Measurements from ENCODE around the gene ASCC3.

Gene ASCC3

DNA sequence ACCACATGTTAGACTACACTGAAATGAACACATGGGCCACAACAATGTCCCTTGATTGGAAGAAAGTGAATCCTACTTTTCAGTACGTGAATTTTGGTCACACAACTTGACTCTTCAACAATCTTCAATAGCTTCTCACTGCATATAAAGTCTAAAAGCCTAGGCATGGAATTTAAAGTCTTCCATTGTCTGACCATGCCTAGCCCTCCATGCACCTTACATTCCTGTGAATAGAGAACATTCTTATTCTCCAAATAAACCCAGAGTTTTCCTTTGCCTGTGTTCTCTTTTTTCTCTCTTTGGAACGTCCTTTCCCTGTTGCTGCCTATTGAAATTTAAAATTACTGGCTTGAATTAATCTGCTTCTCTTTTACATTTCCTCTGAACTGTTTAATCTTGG, 207.5 kb downstream of the ASCC3 start:
- Histone ChIP-seq H3K27me3 (replicated peaks in 2 of 5; ENCODE audit: control insufficient read depth in 4 of 5, insufficient read depth in 5 of 5, low read length in 4 of 5) (no peaks in the 10 kb centered on the region), H3K4me1 (ENCODE audit: control extremely low read depth in 1 of 4, control insufficient read depth in 4 of 4, insufficient read depth in 4 of 4, low read length in 3 of 4) (no peaks in the 10 kb centered on the region), H3K4me3 (ENCODE audit: control insufficient read depth in 1 of 7, extremely low read depth in 1 of 7, insufficient read depth in 4 of 7, low read depth in 2 of 7, low read length in 6 of 7) (no peak overlapping the region), H3K27ac (ENCODE audit: insufficient read depth in 1 of 2, low read depth in 1 of 2, low read length in 2 of 2, poor library complexity in 1 of 2, severe bottlenecking in 2 of 2) (no peak overlapping the region), H3K36me3 (ENCODE audit: control insufficient read depth in 4 of 4, insufficient read depth in 4 of 4, low read length in 3 of 4) (peaks cover 0 to 7% (median 3%) of the 10 kb centered on the region in 4 experiments), H3K9me3 (ENCODE audit: control extremely low read depth in 1 of 5, control insufficient read depth in 4 of 5, insufficient read depth in 2 of 5, low read depth in 1 of 5, low read length in 4 of 5) (peaks cover 0 to 6% (median 0%) of the 10 kb centered on the region in 5 experiments)
- ChIA-PET CTCF (interaction anchor here (1.0 kb wide), 1 partner anchor 14 kb away, joined by 4 read pairs; no protein-coding TSS in a partner anchor), POLR2A (no interaction called here)
- DNase-seq = no peak
- 88% methylated on average over 1 of the region's 2 CpGs for WGBS (ENCODE audit: insufficient coverage)

DNA sequence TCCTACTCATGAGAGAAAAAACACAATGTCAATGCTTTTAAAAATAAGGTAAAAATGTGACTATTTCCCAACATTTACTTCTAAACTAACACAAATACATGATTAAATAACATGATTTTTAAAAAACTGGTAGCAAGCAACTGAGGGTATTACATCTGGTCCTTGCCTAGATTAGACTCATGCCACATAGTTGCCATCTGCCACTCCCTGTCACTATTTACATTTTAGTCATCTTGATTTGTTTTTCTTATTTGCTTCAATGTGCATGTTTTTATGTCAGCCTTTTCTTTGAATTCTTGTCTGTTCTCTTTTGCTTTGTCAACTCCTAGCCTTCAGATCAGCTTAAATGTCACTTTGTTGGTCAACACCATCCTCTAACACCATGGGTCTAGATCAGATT, 209.4 kb downstream of the ASCC3 start:
- POLR2A ChIA-PET = no interaction called here
- no peak for DNase-seq
- no peaks in the 10 kb centered on the region for H3K27me3 ChIP-seq (replicated peaks in 2 of 5; ENCODE audit: control insufficient read depth in 4 of 5, insufficient read depth in 5 of 5, low read length in 4 of 5)
- H3K36me3 ChIP-seq (ENCODE audit: control insufficient read depth in 4 of 4, insufficient read depth in 4 of 4, low read length in 3 of 4) = peaks cover 0 to 7% (median 5%) of the 10 kb centered on the region in 4 experiments
- no peak overlapping the region for H3K4me3 ChIP-seq (ENCODE audit: control insufficient read depth in 1 of 7, extremely low read depth in 1 of 7, insufficient read depth in 4 of 7, low read depth in 2 of 7, low read length in 6 of 7)
- no peaks in the 10 kb centered on the region for H3K4me1 ChIP-seq (ENCODE audit: control extremely low read depth in 1 of 4, control insufficient read depth in 4 of 4, insufficient read depth in 4 of 4, low read length in 3 of 4)
- no peak overlapping the region for H3K27ac ChIP-seq (ENCODE audit: insufficient read depth in 1 of 2, low read depth in 1 of 2, low read length in 2 of 2, poor library complexity in 1 of 2, severe bottlenecking in 2 of 2)
- peaks cover 0 to 6% (median 0%) of the 10 kb centered on the region in 5 experiments for H3K9me3 ChIP-seq (ENCODE audit: control extremely low read depth in 1 of 5, control insufficient read depth in 4 of 5, insufficient read depth in 2 of 5, low read depth in 1 of 5, low read length in 4 of 5)
- CTCF ChIA-PET = interaction anchor here (0.5 to 1.1 kb wide), 3 partner anchors 10 to 564 kb away, joined by 3 to 4 read pairs (median 3); no protein-coding TSS in a partner anchor

DNA sequence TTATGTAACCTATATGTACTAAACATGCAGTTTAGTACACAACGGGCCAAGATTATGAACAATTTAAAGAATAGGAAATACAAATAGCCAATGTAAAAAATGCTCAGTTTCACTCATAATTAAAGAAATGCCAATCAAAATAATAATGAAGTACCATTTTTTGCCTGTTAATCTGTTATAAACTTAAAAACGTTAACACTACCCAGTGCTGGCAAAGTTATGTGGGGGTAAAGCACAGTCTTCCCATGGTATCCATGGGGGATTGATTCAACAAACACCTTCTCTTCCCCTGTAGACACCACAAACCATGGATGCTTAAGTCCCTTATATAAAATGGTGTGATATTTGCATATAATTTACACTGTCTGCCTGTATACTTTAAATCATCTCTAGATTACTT, 211.1 kb downstream of the ASCC3 start:
- CTCF ChIA-PET = no interaction called here
- POLR2A ChIA-PET = no interaction called here
- no CpG with 5 or more reads among the region's 2 CpGs for WGBS (ENCODE audit: insufficient coverage)

DNA sequence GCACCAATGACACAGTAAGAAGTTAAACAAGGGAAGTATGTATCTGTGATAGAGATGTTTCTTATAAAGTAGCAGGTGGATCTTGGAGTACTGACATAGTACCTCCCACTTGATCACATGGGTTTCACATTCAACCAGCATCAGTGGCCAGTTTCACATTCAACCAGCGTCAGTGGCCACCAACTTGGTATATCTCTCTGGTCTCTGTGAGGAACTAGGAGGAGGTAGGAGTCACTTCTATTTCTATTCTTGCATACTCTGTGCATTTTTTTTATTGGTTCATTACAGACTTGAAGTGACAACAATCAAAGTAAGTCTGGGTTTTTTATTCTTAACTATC, 216.1 kb downstream of the ASCC3 start:
- POLR2A ChIA-PET = no interaction called here
- WGBS (ENCODE audit: insufficient coverage) = no CpG with 5 or more reads among the region's 1 CpG
- Histone ChIP-seq H3K27ac (ENCODE audit: insufficient read depth in 1 of 2, low read depth in 1 of 2, low read length in 2 of 2, poor library complexity in 1 of 2, severe bottlenecking in 2 of 2) (no peak overlapping the region), H3K27me3 (replicated peaks in 2 of 5; ENCODE audit: control insufficient read depth in 4 of 5, insufficient read depth in 5 of 5, low read length in 4 of 5) (no peaks in the 10 kb centered on the region), H3K4me3 (ENCODE audit: control insufficient read depth in 1 of 7, extremely low read depth in 1 of 7, insufficient read depth in 4 of 7, low read depth in 2 of 7, low read length in 6 of 7) (no peak overlapping the region), H3K9me3 (ENCODE audit: control extremely low read depth in 1 of 5, control insufficient read depth in 4 of 5, insufficient read depth in 2 of 5, low read depth in 1 of 5, low read length in 4 of 5) (peaks cover 0 to 1% (median 0%) of the 10 kb centered on the region in 5 experiments), H3K4me1 (ENCODE audit: control extremely low read depth in 1 of 4, control insufficient read depth in 4 of 4, insufficient read depth in 4 of 4, low read length in 3 of 4) (no peaks in the 10 kb centered on the region), H3K36me3 (ENCODE audit: control insufficient read depth in 4 of 4, insufficient read depth in 4 of 4, low read length in 3 of 4) (peaks cover 0 to 5% (median 0%) of the 10 kb centered on the region in 4 experiments)
- DNase-seq = no peak
- CTCF ChIA-PET = interaction anchor here (1.1 to 1.9 kb wide), 4 partner anchors 11 to 663 kb away, joined by 3 to 5 read pairs (median 4); no protein-coding TSS in a partner anchor

More for the DNA sequence above, 211.1 kb downstream of the ASCC3 start:
- Histone ChIP-seq H3K4me3 (ENCODE audit: control insufficient read depth in 1 of 7, extremely low read depth in 1 of 7, insufficient read depth in 4 of 7, low read depth in 2 of 7, low read length in 6 of 7) (no peak overlapping the region), H3K9me3 (ENCODE audit: control extremely low read depth in 1 of 5, control insufficient read depth in 4 of 5, insufficient read depth in 2 of 5, low read depth in 1 of 5, low read length in 4 of 5) (peaks cover 0 to 6% (median 0%) of the 10 kb centered on the region in 5 experiments), H3K27ac (ENCODE audit: insufficient read depth in 1 of 2, low read depth in 1 of 2, low read length in 2 of 2, poor library complexity in 1 of 2, severe bottlenecking in 2 of 2) (no peak overlapping the region), H3K4me1 (ENCODE audit: control extremely low read depth in 1 of 4, control insufficient read depth in 4 of 4, insufficient read depth in 4 of 4, low read length in 3 of 4) (no peaks in the 10 kb centered on the region), H3K36me3 (ENCODE audit: control insufficient read depth in 4 of 4, insufficient read depth in 4 of 4, low read length in 3 of 4) (peaks cover 0 to 7% (median 5%) of the 10 kb centered on the region in 4 experiments), H3K27me3 (replicated peaks in 2 of 5; ENCODE audit: control insufficient read depth in 4 of 5, insufficient read depth in 5 of 5, low read length in 4 of 5) (no peaks in the 10 kb centered on the region)
- no peak for DNase-seq

DNA sequence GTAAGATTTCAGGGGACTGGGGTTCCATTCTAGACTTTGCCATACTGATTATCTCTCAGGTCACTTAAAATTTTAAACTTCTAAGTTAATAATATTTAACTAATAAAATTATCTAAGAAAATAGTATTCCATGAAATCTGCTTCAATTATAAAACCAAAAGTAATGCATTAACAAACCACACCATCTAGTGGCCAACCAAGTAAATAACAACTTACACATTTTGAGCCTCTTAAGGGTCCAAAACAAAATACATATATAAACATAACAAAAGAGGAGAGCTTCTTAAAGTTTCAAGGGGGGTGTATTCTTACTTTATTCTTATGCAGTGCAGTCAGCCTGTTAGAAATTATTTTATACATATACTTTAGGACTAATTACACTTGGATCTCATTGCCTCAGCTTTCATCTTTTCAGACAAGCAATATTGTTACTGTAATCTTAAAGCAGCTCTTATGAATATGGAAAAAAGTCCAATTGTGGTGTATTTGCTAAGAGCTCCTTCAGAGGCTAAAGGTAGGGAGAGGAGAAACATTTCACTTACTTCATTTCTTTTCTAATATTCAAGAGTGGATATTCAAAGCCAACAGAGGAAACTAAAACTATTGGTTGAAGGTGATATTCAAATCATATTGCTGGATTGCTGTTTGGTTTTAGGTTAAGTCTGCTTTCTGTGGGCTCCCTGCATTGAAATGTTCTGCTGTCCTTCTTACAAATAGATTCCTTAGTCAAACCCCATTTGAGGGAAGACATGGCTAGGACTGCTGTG, 216.7 kb downstream of the ASCC3 start:
- Histone ChIP-seq H3K4me3 (ENCODE audit: control insufficient read depth in 1 of 7, extremely low read depth in 1 of 7, insufficient read depth in 4 of 7, low read depth in 2 of 7, low read length in 6 of 7) (no peak overlapping the region), H3K36me3 (ENCODE audit: control insufficient read depth in 4 of 4, insufficient read depth in 4 of 4, low read length in 3 of 4) (peaks cover 0 to 5% (median 0%) of the 10 kb centered on the region in 4 experiments), H3K27ac (ENCODE audit: insufficient read depth in 1 of 2, low read depth in 1 of 2, low read length in 2 of 2, poor library complexity in 1 of 2, severe bottlenecking in 2 of 2) (no peak overlapping the region), H3K4me1 (ENCODE audit: control extremely low read depth in 1 of 4, control insufficient read depth in 4 of 4, insufficient read depth in 4 of 4, low read length in 3 of 4) (no peaks in the 10 kb centered on the region), H3K9me3 (ENCODE audit: control extremely low read depth in 1 of 5, control insufficient read depth in 4 of 5, insufficient read depth in 2 of 5, low read depth in 1 of 5, low read length in 4 of 5) (no peaks in the 10 kb centered on the region), H3K27me3 (replicated peaks in 2 of 5; ENCODE audit: control insufficient read depth in 4 of 5, insufficient read depth in 5 of 5, low read length in 4 of 5) (no peaks in the 10 kb centered on the region)
- ChIA-PET POLR2A (no interaction called here), CTCF (interaction anchor here (1.0 to 1.9 kb wide), 7 partner anchors 11 to 663 kb away, joined by 3 to 5 read pairs (median 3); no protein-coding TSS in a partner anchor)
- peak; percentile 21 to 51 (median 47) for DNase-seq

DNA sequence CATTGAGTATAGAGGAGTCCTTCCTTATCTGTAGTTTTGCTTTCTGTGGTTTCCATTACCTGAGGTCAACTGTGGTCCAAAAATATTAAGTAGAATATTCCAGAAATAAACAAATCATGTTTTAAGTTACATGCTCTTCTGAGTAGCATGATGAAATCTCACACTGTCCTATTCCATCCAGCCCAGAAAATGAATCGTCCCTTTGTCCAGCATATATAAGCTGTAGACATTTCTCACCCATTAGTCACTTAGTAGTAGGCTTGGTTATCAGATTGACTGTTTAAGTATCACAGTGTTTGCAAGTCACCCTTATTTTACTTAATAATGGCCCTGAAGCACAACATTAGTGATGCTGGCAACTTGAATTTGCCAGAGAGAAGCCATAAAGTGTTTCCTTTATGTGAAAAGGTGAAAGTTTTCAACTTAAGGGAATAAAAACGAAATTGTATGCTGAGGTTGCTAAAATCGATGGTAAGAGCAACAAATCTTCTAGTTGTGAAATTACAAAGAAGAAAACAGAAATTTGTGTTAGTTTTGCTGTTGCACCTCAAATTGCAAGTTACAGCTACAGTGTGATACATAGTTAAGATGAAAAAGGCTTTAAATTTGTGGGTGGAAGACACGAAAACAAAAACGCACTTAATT, 217.8 kb downstream of the ASCC3 start:
- H3K9me3 ChIP-seq (ENCODE audit: control extremely low read depth in 1 of 5, control insufficient read depth in 4 of 5, insufficient read depth in 2 of 5, low read depth in 1 of 5, low read length in 4 of 5) = no peaks in the 10 kb centered on the region
- H3K4me3 ChIP-seq (ENCODE audit: control insufficient read depth in 1 of 7, extremely low read depth in 1 of 7, insufficient read depth in 4 of 7, low read depth in 2 of 7, low read length in 6 of 7) = no peak overlapping the region
- 100% methylated on average over 2 of the region's 5 CpGs for WGBS (ENCODE audit: insufficient coverage)
- POLR2A ChIA-PET = no interaction called here
- H3K36me3 ChIP-seq (ENCODE audit: control insufficient read depth in 4 of 4, insufficient read depth in 4 of 4, low read length in 3 of 4) = peaks cover 0 to 5% (median 0%) of the 10 kb centered on the region in 4 experiments
- no peak for DNase-seq
- CTCF ChIA-PET = interaction anchor here (0.8 to 1.9 kb wide), 8 partner anchors 10 to 661 kb away, joined by 3 to 6 read pairs (median 4); no protein-coding TSS in a partner anchor
- no peaks in the 10 kb centered on the region for H3K4me1 ChIP-seq (ENCODE audit: control extremely low read depth in 1 of 4, control insufficient read depth in 4 of 4, insufficient read depth in 4 of 4, low read length in 3 of 4)
- H3K27ac ChIP-seq (ENCODE audit: insufficient read depth in 1 of 2, low read depth in 1 of 2, low read length in 2 of 2, poor library complexity in 1 of 2, severe bottlenecking in 2 of 2) = no peak overlapping the region
- H3K27me3 ChIP-seq (replicated peaks in 2 of 5; ENCODE audit: control insufficient read depth in 4 of 5, insufficient read depth in 5 of 5, low read length in 4 of 5) = no peaks in the 10 kb centered on the region

DNA sequence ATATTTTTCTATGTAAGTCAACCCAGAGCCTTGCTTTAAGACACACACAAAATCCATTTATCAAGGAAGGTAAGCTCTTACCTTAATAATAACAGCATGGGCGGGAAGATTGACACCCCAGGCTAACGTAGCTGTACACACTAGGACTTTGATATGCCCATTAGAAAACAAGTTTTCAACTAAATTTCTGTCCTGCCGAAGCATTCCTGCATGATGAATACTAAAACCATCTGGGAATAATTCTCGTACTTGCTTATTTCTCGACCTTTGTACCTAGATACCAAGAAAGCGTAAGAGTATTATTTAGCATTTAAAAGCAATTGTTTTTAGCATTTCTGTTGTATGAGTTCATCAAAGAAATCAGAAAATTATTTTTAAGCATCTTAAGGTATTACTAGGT, 218.9 kb downstream of the ASCC3 start:
- no peaks in the 10 kb centered on the region for H3K4me1 ChIP-seq (ENCODE audit: control extremely low read depth in 1 of 4, control insufficient read depth in 4 of 4, insufficient read depth in 4 of 4, low read length in 3 of 4)
- H3K9me3 ChIP-seq (ENCODE audit: control extremely low read depth in 1 of 5, control insufficient read depth in 4 of 5, insufficient read depth in 2 of 5, low read depth in 1 of 5, low read length in 4 of 5) = no peaks in the 10 kb centered on the region
- no peaks in the 10 kb centered on the region for H3K27me3 ChIP-seq (replicated peaks in 2 of 5; ENCODE audit: control insufficient read depth in 4 of 5, insufficient read depth in 5 of 5, low read length in 4 of 5)
- no peak for DNase-seq
- H3K36me3 ChIP-seq (ENCODE audit: control insufficient read depth in 4 of 4, insufficient read depth in 4 of 4, low read length in 3 of 4) = peaks cover 0 to 2% (median 0%) of the 10 kb centered on the region in 4 experiments
- H3K4me3 ChIP-seq (ENCODE audit: control insufficient read depth in 1 of 7, extremely low read depth in 1 of 7, insufficient read depth in 4 of 7, low read depth in 2 of 7, low read length in 6 of 7) = no peak overlapping the region
- CTCF ChIA-PET = interaction anchor here (1.0 to 1.9 kb wide), 2 partner anchors 9 to 545 kb away, joined by 3 to 6 read pairs; no protein-coding TSS in a partner anchor
- POLR2A ChIA-PET = no interaction called here
- H3K27ac ChIP-seq (ENCODE audit: insufficient read depth in 1 of 2, low read depth in 1 of 2, low read length in 2 of 2, poor library complexity in 1 of 2, severe bottlenecking in 2 of 2) = no peak overlapping the region
- 100% methylated on average over 4 of the region's 6 CpGs for WGBS (ENCODE audit: insufficient coverage)
